ENCODE measurements around the gene RAB23. TPM values are rescaled to one million over a fixed set of nuclear protein-coding genes. Genes with fewer than 3 reads are reported as not detected.

Gene RAB23
- total and polyA plus RNA-seq, 12 donors = 2.3 to 14.7 (median 5.6) TPM

GRCh38 chr6:57216235-57217101, 5.6 kb downstream of the RAB23 start:
- no peak overlapping the region for H3K4me3 ChIP-seq
- no peaks in the 10 kb centered on the region for H3K27me3 ChIP-seq
- no peaks in the 10 kb centered on the region for H3K9me3 ChIP-seq (replicated peaks in 1 of 3)
- no peak for TF ChIP-seq POLR2A (IDR thresholded peaks at IDR 0.05)
- TF ChIP-seq, protein P1, sequence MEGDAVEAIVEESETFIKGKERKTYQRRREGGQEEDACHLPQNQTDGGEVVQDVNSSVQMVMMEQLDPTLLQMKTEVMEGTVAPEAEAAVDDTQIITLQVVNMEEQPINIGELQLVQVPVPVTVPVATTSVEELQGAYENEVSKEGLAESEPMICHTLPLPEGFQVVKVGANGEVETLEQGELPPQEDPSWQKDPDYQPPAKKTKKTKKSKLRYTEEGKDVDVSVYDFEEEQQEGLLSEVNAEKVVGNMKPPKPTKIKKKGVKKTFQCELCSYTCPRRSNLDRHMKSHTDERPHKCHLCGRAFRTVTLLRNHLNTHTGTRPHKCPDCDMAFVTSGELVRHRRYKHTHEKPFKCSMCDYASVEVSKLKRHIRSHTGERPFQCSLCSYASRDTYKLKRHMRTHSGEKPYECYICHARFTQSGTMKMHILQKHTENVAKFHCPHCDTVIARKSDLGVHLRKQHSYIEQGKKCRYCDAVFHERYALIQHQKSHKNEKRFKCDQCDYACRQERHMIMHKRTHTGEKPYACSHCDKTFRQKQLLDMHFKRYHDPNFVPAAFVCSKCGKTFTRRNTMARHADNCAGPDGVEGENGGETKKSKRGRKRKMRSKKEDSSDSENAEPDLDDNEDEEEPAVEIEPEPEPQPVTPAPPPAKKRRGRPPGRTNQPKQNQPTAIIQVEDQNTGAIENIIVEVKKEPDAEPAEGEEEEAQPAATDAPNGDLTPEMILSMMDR (IDR thresholded peaks at IDR 0.05) = peak in 3 of 6 experiments; percentile 15 to 25 (median 15)
- intact Hi-C loops (cut with DNase I) = no loop called here
- 72 to 88% (median 83%) methylated on average over 7 of the region's 7 CpGs for WGBS, 4 donors
- peak in 4 of 7 donors; percentile 11 to 34 (median 22) for DNase-seq
- H3K4me1 ChIP-seq (replicated peaks in 1 of 2) = peaks cover 0 to 5% of the 10 kb centered on the region in 2 donors
- no peaks in the 10 kb centered on the region for H3K36me3 ChIP-seq (replicated peaks in 1 of 2)
- H3K27ac ChIP-seq = no peak overlapping the region

DNA sequence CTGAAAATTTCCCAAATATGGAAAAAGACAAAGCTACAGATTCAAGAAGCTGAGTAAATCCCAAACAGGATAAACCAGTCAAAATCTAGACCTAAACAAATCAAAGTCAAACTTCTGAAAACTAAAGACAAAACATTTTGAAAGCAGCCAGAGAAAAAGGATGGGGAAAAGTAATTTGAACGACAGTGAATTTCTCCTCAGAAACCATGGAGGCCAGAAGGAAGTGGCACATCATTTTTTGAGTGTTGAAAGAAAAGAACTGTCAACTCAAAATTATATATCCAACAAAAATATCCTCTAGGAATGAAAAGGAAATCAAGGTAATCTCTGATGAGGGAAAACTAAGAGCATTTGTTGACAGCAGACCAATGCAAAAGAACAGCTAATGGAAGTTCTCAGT, 6.8 kb downstream of the RAB23 start:
- DNase-seq = no peak
- no peak overlapping the region for H3K4me3 ChIP-seq
- H3K4me1 ChIP-seq (replicated peaks in 1 of 2) = no peaks in the 10 kb centered on the region
- intact Hi-C loops (cut with DNase I) = no loop called here
- H3K36me3 ChIP-seq (replicated peaks in 1 of 2) = no peaks in the 10 kb centered on the region
- 81 to 98% (median 95%) methylated on average over 1 of the region's 1 CpG for WGBS, 4 donors
- no peaks in the 10 kb centered on the region for H3K27me3 ChIP-seq
- TF ChIP-seq, protein P1 (IDR thresholded peaks at IDR 0.05) = no peak
- no peak for TF ChIP-seq POLR2A (IDR thresholded peaks at IDR 0.05)
- no peak overlapping the region for H3K27ac ChIP-seq
- H3K9me3 ChIP-seq (replicated peaks in 1 of 3) = no peaks in the 10 kb centered on the region

GRCh38 chr6:57210060-57210459, 12.0 kb downstream of the RAB23 start:
- 94 to 98% (median 96%) methylated on average over 5 of the region's 5 CpGs for WGBS, 4 donors
- no peak for DNase-seq
- H3K27me3 ChIP-seq = no peaks in the 10 kb centered on the region
- TF ChIP-seq POLR2A (IDR thresholded peaks at IDR 0.05) = no peak
- TF ChIP-seq, protein P1 (IDR thresholded peaks at IDR 0.05) = no peak
- H3K4me1 ChIP-seq (replicated peaks in 1 of 2) = no peaks in the 10 kb centered on the region
- intact Hi-C loops (cut with DNase I) = no loop called here
- no peaks in the 10 kb centered on the region for H3K9me3 ChIP-seq (replicated peaks in 1 of 3)
- H3K27ac ChIP-seq = no peak overlapping the region
- no peak overlapping the region for H3K4me3 ChIP-seq
- H3K36me3 ChIP-seq (replicated peaks in 1 of 2) = no peaks in the 10 kb centered on the region

DNA sequence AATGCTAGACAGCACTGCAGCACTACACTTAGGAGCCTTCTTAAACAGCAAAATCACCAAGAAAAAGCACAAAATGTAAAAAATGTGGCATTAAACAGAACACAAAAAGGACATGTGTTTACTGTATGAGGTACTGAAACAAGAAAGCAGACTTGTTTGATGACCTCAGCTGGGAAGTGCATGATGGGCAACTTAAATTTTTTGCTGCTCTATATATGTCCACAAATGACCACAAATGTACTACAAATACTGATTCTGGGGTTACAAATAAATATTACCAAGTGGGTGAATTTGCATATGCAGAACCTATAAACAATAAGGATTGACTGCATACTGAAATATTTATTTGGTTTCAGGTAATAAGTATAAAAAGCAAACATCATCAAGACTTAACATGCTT, 13.1 kb downstream of the RAB23 start:
- H3K4me3 ChIP-seq = no peak overlapping the region

More for the DNA sequence above, 13.1 kb downstream of the RAB23 start:
- Histone ChIP-seq H3K27ac (no peak overlapping the region), H3K36me3 (replicated peaks in 1 of 2) (no peaks in the 10 kb centered on the region), H3K9me3 (replicated peaks in 1 of 3) (no peaks in the 10 kb centered on the region), H3K4me1 (replicated peaks in 1 of 2) (no peaks in the 10 kb centered on the region), H3K27me3 (no peaks in the 10 kb centered on the region)
- no peak for DNase-seq
- TF ChIP-seq, protein P1 (IDR thresholded peaks at IDR 0.05) = no peak
- no peak for TF ChIP-seq POLR2A (IDR thresholded peaks at IDR 0.05)
- intact Hi-C loops (cut with DNase I) = no loop called here
